Endometrial microvascular endothelial cells (primary cell): ENCODE data around the gene UBE2H. TPM values are rescaled to one million over a fixed set of nuclear protein-coding genes. Genes with fewer than 3 reads are reported as not detected.
"Not testable (repeated sequence)": the region's sequence is repeated elsewhere in the genome, so short reads cannot be mapped to it uniquely, and the experiment has no call there.

ENCODE experiments used
- in situ Hi-C: cut with HindIII; loops from 2 replicates; pipeline ENCODE4 v1.10.0; 2017; ENCODE audit warnings: low sequenced_read_pairs, low pct_unique_long_range_greater_than_20kb; ENCODE audit errors: inconsistent ontology term
- total RNA-seq: library from RNA; depleted of rRNA; stranded (reverse); fragments of >200 nt; gene quantifications from one replicate; pipeline ENCODE4 v1.2.3, GENCODE V29; 2015; ENCODE audit errors: inconsistent ontology term

Gene UBE2H
- total RNA-seq, 1 donor from 2014 or later: 47.3 TPM

GRCh38 chr7:129917934-129918333, 34.8 kb downstream of the UBE2H start:
- in situ Hi-C loops: no loop called here

GRCh38 chr7:129914536-129915272, 38.1 kb downstream of the UBE2H start:
- in situ Hi-C loops: no loop called here

GRCh38 chr7:129913428-129913827, 39.3 kb downstream of the UBE2H start:
- in situ Hi-C loops: no loop called here

GRCh38 chr7:129911790-129912189, 41.0 kb downstream of the UBE2H start:
- in situ Hi-C loops: no loop called here

- in situ Hi-C loops: no loop called here
Measured at GRCh38 chr7:129909669-129910068, 43.1 kb downstream of the UBE2H start.

- in situ Hi-C loops: no loop called here
Measured at GRCh38 chr7:129908181-129908580, 44.6 kb downstream of the UBE2H start.

GRCh38 chr7:129907122-129907736, 45.5 kb downstream of the UBE2H start:
- in situ Hi-C loops: no loop called here

- in situ Hi-C loops: no loop called here
Measured at GRCh38 chr7:129906700-129907099, 46.1 kb downstream of the UBE2H start.

GRCh38 chr7:129903935-129904334, 48.8 kb downstream of the UBE2H start:
- in situ Hi-C loops: no loop called here

GRCh38 chr7:129902788-129903422, 49.9 kb downstream of the UBE2H start:
- in situ Hi-C loops: no loop called here

- in situ Hi-C loops: no loop called here
Measured at GRCh38 chr7:129898502-129899160, 54.1 kb downstream of the UBE2H start.

GRCh38 chr7:129898007-129898406, 54.8 kb downstream of the UBE2H start:
- in situ Hi-C loops: no loop called here

GRCh38 chr7:129896568-129897382, 56.0 kb downstream of the UBE2H start:
- in situ Hi-C loops: no loop called here

- in situ Hi-C loops: not testable (repeated sequence)
Measured at GRCh38 chr7:129894184-129894583, 58.6 kb downstream of the UBE2H start.

- in situ Hi-C loops: no loop called here
Measured at GRCh38 chr7:129890090-129890489, 62.7 kb downstream of the UBE2H start.

GRCh38 chr7:129889133-129889844, 63.5 kb downstream of the UBE2H start:
- in situ Hi-C loops: no loop called here

GRCh38 chr7:129887865-129888264, 64.9 kb downstream of the UBE2H start:
- in situ Hi-C loops: no loop called here

- in situ Hi-C loops: no loop called here
Measured at GRCh38 chr7:129886818-129887186, 66.0 kb downstream of the UBE2H start.
